Liver (tissue), 3 donors: ENCODE data around the gene AGPAT3.

Experiments used
- CTCF ChIP-seq: fragments of 150-350 bp; IDR thresholded peaks from 2 replicates; pipeline ENCODE4 v1.5.1; 2017; ENCODE audit warnings: improper control_type of control experiment, low read depth, low read length; ENCODE audit not compliant: missing input control
- GABPA ChIP-seq, 2 donors: IDR thresholded peaks in 1 of 2; conservative IDR thresholded peaks in 1 of 2; 2 replicates each; pipeline ENCODE4 v1.6.1; 2016; ENCODE audit warnings: antibody characterized with exemption in 2 of 2, mild to moderate bottlenecking in 1 of 2, moderate library complexity in 1 of 2
- RAD21 ChIP-seq, 2 donors: IDR thresholded peaks; 2 replicates each; pipeline ENCODE4 v1.6.1; 2016; ENCODE audit warnings: antibody characterized with exemption in 2 of 2, mild to moderate bottlenecking in 2 of 2
- donor health status: healthy.
- donor health status: healthy.

- TF ChIP-seq CTCF: no peak
- no peak for TF ChIP-seq RAD21 (IDR thresholded peaks at IDR 0.05)
- no peak for TF ChIP-seq GABPA (IDR thresholded peaks at IDR 0.05 in 1 of 2, conservative IDR thresholded peaks at IDR 0.05 in 1 of 2)
Measured at GRCh38 chr21:43967981-43968380, 103.0 kb downstream of the AGPAT3 start.
